HepG2 (cell line): Measurements from ENCODE around the gene PCYT2. TPM values are rescaled to one million over a fixed set of nuclear protein-coding genes. Genes with fewer than 3 reads are reported as not detected.

ENCODE experiments used
- CBX1 ChIP-seq: IDR thresholded peaks from one replicate; pipeline ENCODE4 v1.6.1; 2016; ENCODE audit warnings: antibody characterized with exemption, low read depth
- FLYWCH1 ChIP-seq: sonication (generic); formaldehyde crosslinking; IDR thresholded peaks from 2 replicates; pipeline ENCODE4 v1.8.1; 2023; ENCODE audit warnings: mild to moderate bottlenecking, missing genetic modification reagents
- FOSL2 ChIP-seq: sonication (generic); formaldehyde crosslinking; IDR thresholded peaks from 2 replicates; pipeline ENCODE4 v1.4.0; 2020; ENCODE audit warnings: missing genetic modification reagents
- FUBP1 ChIP-seq: sonication (generic); formaldehyde crosslinking; IDR thresholded peaks from 2 replicates; pipeline ENCODE4 v1.5.1; 2020; ENCODE audit warnings: missing genetic modification reagents, mild to moderate bottlenecking, borderline replicate concordance
- GMEB2 ChIP-seq: IDR thresholded peaks from 2 replicates; pipeline ENCODE4 v1.6.1; 2016; ENCODE audit warnings: missing biosample characterization, missing genetic modification reagents, low read depth
- LRRFIP1 ChIP-seq: sonication (generic); formaldehyde crosslinking; conservative IDR thresholded peaks from 2 replicates; pipeline ENCODE4 v1.4.0; 2020; ENCODE audit warnings: missing genetic modification reagents
- NR0B2 ChIP-seq: sonication (generic); formaldehyde crosslinking; IDR thresholded peaks from 2 replicates; pipeline ENCODE4 v1.4.0; 2020; ENCODE audit warnings: mild to moderate bottlenecking, missing genetic modification reagents
- STAG1 ChIP-seq: sonication (generic); formaldehyde crosslinking; IDR thresholded peaks from 2 replicates; pipeline ENCODE4 v1.4.0; 2020; ENCODE audit warnings: missing genetic modification reagents
- YY1 ChIP-seq: IDR thresholded peaks from 2 replicates; pipeline ENCODE4 v1.6.1; 2011; ENCODE audit warnings: low read length, low read depth, moderate library complexity, mild to moderate bottlenecking; ENCODE audit not compliant: insufficient read depth, insufficient replicate concordance
- ZKSCAN8 ChIP-seq: IDR thresholded peaks from 2 replicates; pipeline ENCODE4 v1.6.1; 2016; ENCODE audit warnings: borderline replicate concordance, missing genetic modification reagents, missing compliant biosample characterization
- ZNF121 ChIP-seq: sonication (generic); formaldehyde crosslinking; IDR thresholded peaks from 2 replicates; pipeline ENCODE4 v1.5.0; 2020; ENCODE audit warnings: mild to moderate bottlenecking, missing genetic modification reagents
- ZNF260 ChIP-seq: sonication (generic); formaldehyde crosslinking; IDR thresholded peaks from 2 replicates; pipeline ENCODE4 v1.4.0; 2020; ENCODE audit warnings: missing genetic modification reagents, low read depth, mild to moderate bottlenecking, borderline replicate concordance
- ZNF30 ChIP-seq: sonication (generic); formaldehyde crosslinking; IDR thresholded peaks from 2 replicates; pipeline ENCODE4 v1.5.0; 2020; ENCODE audit warnings: mild to moderate bottlenecking, missing genetic modification reagents
- ZNF460 ChIP-seq: sonication (generic); formaldehyde crosslinking; IDR thresholded peaks from 2 replicates; pipeline ENCODE4 v1.5.1; 2020; ENCODE audit warnings: missing genetic modification reagents, mild to moderate bottlenecking, borderline replicate concordance
- ZNF570 ChIP-seq: sonication (generic); formaldehyde crosslinking; IDR thresholded peaks from 2 replicates; pipeline ENCODE4 v1.4.0; 2020; ENCODE audit warnings: mild to moderate bottlenecking, missing genetic modification reagents, borderline replicate concordance
- polyA plus RNA-seq, 8 experiments: library from polyadenylated mRNA; depleted of rRNA in 3 of 8; stranded (reverse) in 7 of 8; unstranded in 1 of 8; fragments of >200 nt; fragmentation: Illumina TruSeq in 4 of 8; extraction: Trizol in 4 of 8; gene quantifications; 2 replicates each; pipeline versions ENCODE4 v1.2.1 to v1.2.3, GENCODE V29; 2011 to 2016; ENCODE audit warnings: low read depth in 4 of 8, missing spikeins in 1 of 8, mixed read lengths in 1 of 8; ENCODE audit not compliant: insufficient read depth in 1 of 8
- total RNA-seq, 5 experiments: library from RNA; depleted of rRNA; stranded (reverse); fragments of >200 nt; fragmentation: Illumina TruSeq; extraction: Trizol; gene quantifications; 2 replicates each; pipeline ENCODE4 v1.2.3, GENCODE V29; 2016; ENCODE audit warnings: low read depth in 1 of 5

Gene PCYT2
- total and polyA plus RNA-seq, 2 of the 13 experiments (the other 11 are each of a cell fraction or from before 2014, with no cell fraction given), result 147 to 297 TPM

DNA sequence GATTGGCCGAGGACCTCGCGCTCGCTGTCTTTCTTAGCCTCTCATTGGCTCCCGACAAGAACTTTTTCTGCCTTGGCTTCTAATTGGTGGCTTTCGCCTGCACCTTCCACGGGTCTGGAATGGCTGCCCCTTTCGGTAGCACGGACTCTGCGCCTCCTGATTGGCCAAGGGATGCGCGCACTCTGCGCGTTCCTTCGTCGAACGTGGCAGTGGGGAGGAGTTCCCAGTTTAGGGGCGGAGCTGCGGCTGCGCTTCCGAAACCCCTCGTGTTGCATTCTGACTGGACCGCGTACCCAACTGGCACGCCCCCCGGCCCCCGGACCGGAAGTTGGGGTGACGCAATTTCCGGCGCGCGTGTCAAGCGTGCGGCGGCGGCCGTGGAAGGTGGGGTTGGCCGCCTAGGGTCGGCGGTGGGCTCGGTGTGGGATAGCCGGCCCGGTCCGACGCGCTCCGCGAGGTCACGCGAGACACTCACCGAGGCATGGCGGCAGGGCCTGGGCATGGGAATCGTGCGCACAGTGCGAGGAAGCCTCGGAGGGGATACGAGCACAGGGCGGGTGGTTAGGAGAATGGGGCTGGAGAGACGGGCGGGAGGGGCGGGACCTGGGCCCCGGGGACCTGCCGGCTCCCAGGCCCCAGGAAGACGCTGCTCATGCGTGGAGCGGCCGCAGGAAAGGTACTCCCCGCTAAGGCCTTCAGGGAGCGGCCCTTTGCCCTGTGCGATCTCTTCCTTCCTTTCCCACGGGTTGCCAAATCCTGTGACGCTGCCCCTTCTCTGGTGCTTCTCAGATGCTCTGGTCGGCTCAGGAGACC lies 50.2 kb downstream of the PCYT2 start (continued):
- TF ChIP-seq ZNF121 (CRISPR knock-in tag), result no peak
- TF ChIP-seq LRRFIP1 (CRISPR knock-in tag), result no peak
- TF ChIP-seq ZNF260, result no peak
- no peak for TF ChIP-seq ZNF570
- peak; percentile 95 for TF ChIP-seq NR0B2 (CRISPR knock-in tag)
- TF ChIP-seq ZNF460, result no peak
- TF ChIP-seq FOSL2 (CRISPR knock-in tag), result peak; percentile 83
- TF ChIP-seq YY1, result peak; percentile 71
- TF ChIP-seq FLYWCH1 (CRISPR knock-in tag), result no peak
- TF ChIP-seq FUBP1, result peak; percentile 64; the same call in 1 of the 2 replicates
- peak; percentile 82 for TF ChIP-seq GMEB2
- peak; percentile 15; the same call in 1 of the 2 replicates for TF ChIP-seq ZKSCAN8 (CRISPR knock-in tag)
- no peak for TF ChIP-seq ZNF30 (CRISPR knock-in tag)
- peak; percentile 11; the same call in 1 of the 2 replicates for TF ChIP-seq STAG1 (CRISPR knock-in tag)
- no peak for TF ChIP-seq CBX1
